Kidney tubule cell (primary cell): ENCODE measurements around the gene ATRN.

Experiments used
- DNase-seq: peaks from one replicate; pipeline ENCODE4 v3.0.0-alpha.2; 2018; ENCODE audit warnings: low spot score

Gene ATRN

DNA sequence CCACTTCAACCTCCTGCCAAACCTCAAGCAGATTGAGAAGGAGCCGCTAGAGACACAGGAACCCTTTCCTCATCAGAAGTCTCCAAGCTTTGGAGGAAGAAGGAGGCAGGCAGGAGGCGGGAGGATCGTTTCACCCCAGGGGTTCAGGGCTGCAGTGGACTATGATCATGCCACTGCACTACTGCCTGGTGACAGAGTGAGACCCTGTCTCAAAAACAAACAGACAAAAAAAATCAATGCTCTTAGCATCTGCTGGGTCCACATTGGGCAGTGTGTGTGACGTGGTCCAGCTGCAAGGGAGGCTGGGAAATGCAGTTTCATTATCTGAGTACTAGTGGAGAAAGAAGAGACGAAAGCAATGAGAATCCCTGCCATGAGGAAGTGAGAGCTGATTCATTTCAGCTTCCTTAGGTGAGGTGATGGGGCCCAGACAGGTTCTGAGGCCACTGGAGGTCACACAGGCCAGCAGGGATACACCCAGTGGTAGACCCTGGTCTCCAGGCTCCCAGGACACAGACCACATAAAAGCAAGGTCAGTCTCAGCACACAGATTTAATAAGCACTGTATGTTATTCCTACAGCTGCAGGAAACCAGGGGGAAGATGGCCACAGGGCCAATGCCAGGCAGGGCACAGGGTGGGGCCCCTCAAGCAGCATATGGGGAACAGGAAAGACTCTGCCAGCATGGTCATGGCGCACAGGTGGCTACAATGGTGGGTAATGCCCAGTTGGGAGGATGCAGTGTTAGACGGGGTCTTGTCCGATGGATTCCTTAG lies 188.1 kb downstream of the ATRN start:
- DNase-seq = peak; percentile 9

DNA sequence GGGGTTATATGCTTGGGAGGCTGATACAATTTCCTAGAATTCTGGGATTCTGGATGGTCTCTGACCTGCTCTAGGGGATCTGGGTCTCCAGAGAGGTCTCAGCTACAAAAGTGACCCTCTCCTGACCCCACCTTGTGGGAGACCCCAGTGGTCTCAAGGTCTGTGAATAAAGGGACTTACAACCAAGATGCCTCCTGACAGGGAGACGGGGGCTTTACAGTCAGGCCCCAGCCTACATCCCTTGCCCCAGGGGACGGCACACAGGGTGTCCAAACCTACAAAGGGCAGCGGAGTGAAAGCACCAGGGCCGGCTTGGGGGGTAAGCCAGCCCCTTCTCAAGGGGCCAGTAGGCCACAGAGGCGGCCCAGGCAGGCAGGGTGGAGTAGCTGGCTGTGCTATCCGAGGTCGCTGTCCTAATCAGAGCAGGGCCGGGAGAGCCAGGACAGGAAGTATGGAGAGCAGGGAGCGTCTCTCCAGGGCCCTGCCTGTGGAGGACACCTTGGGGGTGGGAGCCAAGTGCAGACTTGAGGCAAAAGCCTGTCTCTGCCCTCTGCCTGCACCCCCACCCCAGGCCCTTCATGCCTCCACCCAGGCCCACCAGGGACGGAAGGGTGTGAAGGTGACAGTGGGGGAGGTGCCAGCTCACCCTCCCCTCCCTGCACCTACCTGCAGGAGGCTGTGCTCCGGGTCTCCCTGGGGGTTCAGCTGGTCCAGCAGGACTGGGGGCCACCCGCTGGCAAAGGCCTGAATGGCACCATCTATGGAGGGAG lies 188.9 kb downstream of the ATRN start:
- DNase-seq = no peak

DNA sequence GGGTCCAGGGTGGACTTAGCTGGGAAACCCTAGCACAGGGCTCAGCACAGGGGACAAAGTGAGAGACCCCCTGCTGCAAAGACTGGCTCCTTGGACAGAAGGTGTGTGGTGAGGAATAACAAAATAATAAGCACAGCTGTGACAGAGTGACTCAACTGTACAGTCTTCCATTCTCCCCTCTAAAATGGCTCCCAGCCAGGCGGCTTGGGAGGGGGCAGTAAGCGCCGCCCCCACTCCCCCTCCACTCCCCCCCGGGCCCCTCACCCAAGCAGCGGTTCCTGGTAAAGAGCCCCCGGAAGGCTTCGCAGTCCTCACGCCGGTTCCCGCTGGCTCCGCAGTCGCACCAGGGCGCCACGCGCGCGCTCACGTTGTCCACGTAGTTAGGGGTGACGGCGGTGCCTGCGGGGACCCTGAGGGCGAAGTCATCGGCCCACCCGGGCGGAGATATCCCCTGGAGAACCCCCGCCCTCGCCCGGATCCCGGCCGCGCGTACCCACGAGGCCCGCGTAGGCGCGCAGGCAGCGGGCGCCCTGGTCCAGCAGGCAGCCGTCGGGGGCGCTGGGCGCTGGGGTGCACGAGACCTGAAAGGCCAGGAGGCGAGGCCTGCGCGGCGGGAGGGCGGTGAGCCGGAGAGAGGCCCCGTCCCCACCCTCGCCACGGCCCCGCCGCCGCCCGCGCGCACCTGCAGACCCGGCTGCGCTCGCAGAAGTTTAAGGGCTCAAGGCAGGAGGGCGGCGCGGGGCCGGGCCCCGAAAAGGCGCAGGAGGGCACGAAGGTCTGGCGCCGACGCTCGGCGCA lies 189.6 kb downstream of the ATRN start:
- no peak for DNase-seq

DNA sequence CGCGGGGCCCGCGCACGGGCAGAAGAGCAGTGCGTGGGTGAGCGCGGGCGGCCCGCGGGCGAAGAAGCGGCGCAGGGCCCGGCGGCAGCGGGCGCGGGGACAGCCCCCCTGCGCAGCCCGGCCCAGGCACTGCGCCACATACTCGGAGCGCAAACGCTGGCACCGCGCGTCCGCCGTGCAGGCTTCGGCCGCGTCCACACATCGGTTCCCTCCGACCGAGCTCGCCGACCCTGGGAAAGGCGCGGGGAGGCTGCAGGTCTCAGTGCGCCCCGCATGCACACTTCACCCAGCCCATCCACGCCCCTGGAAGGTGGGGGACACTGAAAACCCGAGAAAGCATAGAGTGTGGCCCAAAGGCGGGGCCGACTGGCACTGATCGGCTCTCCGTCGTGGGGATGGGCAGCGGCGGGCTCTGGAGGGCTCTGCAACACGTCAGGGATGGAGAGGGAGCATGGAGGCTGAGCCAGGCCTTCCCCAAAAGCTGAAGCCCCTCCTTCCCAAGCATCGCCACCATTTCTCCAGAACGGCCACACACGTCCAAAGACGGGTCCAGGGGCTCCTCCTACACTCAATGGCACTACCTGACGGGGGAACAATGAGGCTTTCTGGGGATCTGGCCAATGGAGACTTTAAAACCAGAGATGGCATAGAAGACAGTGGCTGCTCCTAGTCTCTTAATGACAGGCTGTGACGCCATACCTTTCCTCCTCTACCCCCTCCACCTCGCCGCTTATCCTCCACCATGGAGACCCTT lies 190.4 kb downstream of the ATRN start:
- no peak for DNase-seq

DNA sequence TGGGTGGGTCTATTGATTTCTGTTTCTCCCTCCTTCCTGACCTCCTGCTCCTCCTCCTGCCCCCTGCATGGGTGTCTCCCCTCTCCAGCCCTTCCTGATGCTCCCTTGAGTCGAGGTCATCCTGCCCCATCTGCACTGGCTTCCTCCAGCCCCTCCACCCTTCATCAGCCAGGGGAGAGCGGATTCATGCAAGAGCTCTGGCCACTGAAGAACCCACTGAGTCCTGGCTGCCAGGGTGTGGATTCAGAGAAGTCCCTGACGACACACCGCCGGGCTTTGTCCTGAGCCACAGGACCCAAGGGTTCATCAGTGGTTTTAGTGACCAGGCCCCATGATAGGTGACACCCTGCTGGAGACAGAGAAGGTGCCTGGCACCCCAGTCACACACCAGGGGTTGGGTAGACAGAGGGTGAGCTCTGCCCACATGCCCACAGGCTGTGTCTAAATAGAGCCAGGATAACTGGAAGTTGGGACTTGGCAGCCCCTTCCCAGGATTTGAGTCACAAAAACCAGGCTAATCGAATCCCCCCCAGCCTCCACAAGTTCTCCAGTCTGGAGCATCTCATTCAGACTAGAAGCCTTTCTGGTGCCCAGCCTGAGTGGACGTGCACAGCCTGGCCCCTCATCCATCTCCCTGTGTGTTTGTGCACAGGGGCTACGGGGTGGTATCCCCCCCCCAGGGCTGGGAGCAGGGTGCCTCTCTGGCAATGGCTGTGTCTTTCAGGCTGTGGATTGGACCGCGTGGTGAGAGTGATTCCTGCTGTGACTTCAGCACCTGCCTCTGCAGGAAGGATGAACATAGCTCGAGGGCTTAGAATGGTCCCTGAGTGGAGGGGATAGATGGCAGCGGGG lies 191.2 kb downstream of the ATRN start:
- DNase-seq = no peak

DNA sequence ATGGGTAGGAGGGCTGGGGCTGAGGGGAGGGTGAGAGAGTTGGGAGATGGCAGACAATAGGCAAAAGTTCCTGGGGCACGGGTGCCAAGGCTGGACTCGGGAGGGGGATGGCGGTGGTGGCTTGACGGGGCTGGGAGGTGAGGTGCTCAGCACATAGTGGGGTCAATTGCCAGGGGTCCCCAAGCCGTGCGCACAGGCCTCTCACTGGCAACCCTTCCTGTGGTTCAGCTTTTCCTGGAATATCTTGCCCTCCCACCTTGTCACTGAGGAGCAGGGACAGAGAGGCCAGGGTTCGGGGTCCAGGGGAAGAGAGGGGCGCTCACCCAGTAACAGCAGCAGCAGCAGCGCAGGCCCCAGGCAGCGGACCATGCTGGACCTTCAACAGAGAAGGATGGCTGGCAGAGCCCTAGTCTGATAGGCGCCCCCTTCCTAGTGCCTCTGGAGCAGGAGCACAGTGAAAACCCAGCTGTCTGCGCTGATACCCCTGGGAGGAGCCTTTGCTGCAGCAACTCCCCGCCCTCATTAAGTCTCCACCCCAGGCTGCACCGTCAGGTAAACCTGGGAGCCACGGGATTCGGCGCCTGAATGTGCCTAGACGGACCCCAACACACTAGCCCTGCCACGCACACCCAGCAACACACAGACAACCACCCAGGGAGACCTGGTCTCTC lies 192.3 kb downstream of the ATRN start, which contains the start of gene GFRA4:
TSS of gene GFRA4 (minus strand) at position 369 of the 671 bp plus-strand sequence. CDS start at position 369, 0 bp downstream.
- DNase-seq = no peak

DNA sequence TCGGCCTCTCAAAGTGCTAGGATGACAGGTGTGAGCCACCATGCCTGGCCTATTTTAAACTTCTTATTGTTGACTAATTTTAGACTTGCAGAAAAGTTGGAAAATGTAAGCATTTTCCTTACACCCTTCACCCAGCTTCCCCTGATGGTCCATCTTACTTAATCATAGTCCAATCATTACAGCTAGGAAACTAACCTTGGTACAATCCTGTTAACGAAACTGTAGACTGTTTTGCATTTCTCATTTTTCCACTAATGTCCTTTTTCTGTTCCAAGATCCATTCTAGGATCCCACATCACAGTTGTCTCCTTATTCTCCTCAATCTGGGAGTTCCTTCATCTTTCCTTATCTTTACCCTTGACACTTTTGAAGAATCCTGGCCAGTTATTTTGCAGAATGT lies 193.0 kb downstream of the ATRN start:
- DNase-seq = no peak

DNA sequence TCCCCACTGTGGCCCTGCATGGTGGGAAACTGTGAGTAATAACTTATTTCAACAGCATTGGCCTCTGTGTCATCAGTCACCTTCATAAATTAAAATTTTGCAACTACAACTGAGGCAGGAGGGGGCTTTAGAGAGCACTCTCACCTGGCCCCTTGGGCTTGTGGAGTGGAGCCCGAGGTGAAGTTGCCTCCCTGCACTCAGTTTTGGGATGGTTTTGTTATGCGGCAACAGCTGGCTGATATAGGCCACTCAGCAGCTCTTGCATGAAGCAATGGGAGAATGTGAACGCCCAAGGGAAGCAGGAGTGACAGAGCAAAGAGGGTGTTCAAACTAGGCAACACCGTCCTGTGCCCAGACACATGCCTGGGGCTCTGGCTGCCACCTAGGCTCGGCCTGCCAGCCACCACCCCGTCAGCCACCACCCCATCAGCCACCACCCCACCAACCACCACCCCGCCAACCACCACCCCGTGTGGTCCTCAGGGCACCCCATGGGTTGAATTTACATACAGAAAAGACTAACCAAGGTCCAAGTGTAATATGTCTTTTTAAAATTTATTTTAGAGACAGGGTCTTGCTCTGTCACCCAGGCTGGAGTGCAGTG lies 196.7 kb downstream of the ATRN start:
- DNase-seq = no peak

DNA sequence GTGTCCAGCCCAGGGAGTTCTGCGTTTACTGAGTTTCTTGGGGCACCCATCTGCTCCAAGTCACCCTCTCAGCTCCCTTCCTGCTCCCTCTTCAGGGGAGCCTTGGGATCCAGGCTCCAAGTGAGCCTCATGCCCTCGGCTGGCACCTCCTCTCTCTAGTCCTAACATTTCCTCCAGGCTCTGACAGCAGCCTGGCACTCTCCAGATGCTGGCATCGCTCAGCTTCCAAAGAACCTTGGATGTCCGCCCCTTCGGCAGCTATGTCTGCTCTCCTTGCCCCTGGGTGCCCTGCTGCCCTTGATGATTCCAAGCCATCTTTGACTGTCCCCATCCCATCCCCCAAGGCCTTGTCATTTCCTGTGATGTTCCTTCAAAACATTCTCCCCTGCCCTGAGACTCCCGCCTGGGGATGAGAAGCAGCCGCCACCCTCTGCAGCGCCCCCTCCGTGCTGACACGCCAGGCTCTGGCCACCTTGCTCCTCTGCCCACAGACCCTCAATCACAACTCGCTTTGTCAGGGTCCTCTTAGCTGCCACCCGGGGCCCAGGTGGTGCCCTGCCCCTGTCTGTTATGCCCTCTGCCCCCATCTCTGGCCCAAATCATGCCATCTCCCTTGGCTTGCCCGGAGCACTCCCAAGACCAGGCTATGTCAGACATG lies 199.0 kb downstream of the ATRN start:
- DNase-seq = no peak

DNA sequence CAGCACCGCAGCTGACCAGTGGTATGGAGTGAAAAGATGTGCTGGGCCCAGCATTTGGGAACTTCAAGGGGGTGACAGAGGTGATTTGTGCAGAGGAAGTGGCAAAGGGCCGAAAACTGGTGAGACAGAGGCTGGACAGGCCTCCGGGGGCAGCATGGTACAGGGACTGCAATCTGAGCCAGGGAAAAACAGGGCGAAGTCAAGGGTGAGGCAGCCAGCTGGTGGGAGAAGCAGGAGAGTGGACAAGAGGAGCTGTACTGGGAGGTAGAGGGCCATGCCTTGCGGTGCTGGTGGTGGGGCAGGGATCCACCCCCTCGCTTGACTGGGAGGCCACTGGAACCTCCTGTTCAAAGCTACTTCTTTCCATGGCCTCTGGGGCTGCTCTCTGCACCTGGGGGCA lies 199.7 kb downstream of the ATRN start:
- peak; percentile 15 for DNase-seq

DNA sequence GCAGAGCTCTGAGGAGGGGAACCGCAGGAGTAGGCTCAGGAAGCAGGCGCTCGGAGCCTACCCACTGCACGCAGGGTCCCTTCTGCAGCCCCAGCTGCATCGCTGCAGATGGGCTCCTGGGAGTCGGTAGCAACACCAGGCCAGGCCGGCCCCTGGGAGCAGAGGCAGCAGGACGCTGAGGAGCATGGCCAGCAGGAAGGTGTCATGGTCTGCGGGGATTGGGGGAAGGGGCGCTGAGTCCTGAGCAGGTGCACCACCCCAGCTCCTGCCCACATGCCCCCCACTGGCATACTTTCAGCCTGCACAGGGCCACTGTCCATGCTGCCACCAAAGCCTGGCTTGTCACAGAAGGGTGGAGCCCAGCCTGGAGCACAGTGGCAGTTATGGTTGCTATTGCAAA lies 200.1 kb downstream of the ATRN start:
- no peak for DNase-seq

DNA sequence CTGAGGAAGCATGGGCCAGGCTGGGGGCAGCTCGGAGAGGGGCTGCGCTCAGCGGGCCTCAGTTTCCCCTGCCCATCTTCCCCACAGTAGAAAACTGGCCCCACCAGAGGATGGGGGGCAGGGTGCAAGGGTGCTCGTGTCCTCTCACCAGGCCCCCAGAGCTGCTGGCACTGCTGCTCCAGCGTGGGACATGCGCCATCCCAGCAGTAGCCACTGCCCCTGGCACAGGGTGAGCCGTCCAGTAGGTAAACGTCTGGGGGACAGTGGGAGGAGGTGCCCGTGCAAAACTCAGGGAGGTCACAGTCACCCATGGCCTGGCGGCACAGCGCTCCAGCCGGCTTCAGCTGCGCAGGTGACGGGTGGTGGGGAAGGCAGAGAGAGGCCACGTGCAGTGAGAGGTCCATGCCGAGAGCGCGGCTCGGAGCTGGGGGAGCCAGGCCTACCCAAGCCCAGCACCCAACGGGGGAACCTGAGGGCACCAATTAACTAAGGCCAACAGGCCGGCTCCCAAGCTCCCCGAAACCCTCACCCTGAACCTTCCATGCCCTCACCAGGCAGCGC lies 201.2 kb downstream of the ATRN start:
- DNase-seq = no peak

DNA sequence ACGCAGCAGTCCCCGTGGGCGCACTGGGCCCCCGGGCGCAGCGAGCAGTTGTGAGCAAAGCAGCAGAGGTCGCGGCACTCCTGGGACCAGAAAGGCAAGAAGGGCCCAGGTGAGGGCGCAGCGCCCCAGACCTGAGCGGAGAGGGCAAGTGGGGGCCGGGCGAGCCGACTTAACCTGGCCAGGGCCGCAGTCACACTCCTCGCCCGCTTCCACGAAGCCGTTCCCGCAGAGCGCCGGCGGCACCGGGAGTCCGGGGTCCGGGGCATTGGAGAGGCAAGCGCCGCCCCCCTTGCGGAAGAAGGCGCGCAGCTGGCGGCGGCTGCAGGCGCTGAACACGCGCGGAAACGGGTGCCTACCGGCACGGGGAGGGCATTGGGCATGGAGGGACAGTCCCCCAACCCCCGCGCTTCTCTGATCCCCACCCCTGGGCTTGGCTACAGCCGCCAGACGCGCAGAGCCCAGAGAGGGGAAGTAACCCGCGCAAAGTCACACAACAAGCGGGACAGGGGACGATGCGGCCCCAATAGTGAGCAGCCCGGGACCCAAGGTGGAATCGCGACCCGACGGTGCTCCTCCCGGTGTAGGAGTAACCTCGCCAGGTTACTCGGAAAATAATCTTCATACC lies 201.8 kb downstream of the ATRN start:
- no peak for DNase-seq

DNA sequence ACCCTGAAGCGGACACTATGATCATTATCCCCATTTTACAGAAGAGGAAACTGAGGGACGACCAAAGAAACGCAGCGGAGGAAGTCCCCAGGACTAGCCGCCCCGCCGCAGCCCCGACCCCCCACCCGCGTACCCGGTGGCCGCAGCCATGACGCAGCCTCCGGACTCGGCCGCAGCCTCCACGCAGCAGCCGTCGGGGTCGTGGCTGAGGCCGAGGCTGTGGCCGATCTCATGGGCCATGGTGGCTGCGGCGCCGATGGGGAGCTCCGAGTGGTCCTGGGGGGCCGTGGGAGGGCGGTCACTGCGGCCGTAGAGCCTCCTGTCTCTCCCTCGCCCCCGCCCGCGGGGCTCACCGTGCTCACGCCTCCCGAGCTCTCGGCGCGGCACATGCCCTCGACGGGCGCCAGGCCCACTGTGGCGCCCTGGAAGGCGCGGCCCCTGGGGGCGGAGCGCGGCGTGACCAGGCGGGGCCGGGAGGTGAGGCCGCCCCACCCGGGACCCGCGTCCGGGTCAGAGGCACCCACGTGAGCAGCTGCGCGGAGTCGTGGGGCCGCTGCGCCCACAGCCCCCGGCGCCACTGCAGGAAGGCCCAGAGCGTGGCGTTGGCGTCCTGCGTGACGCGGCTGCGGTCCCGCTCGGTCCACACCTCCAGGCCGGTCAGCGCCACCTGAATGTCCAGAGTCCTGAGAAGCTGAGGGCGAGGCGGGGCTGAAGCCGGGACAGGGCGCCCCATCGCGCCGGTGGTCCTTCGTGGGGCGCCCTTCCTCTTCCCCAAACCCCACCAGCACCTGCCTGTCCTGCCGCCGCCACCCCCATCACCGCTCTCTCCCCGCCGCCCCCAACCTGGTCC lies 202.6 kb downstream of the ATRN start:
- no peak for DNase-seq

DNA sequence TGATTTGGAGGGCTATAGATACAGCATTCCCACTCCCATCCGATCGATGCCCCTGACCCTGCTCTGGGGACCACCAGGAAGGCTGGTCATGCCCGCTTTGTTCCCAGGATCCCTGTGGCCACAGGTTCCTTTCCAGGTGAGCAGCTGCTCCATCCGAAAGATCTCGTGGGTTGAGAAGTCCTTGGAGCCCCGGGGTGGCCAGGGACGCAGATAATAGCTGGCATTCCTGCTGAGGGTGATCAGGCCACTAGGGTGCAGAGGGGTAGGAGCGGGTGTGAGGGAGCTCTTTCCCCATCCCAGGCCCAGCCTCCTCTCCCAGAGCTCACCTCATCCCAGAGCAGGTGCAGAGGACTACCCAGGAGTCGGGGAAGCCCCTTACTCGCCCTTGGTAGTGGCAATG lies 203.6 kb downstream of the ATRN start:
- DNase-seq = no peak

DNA sequence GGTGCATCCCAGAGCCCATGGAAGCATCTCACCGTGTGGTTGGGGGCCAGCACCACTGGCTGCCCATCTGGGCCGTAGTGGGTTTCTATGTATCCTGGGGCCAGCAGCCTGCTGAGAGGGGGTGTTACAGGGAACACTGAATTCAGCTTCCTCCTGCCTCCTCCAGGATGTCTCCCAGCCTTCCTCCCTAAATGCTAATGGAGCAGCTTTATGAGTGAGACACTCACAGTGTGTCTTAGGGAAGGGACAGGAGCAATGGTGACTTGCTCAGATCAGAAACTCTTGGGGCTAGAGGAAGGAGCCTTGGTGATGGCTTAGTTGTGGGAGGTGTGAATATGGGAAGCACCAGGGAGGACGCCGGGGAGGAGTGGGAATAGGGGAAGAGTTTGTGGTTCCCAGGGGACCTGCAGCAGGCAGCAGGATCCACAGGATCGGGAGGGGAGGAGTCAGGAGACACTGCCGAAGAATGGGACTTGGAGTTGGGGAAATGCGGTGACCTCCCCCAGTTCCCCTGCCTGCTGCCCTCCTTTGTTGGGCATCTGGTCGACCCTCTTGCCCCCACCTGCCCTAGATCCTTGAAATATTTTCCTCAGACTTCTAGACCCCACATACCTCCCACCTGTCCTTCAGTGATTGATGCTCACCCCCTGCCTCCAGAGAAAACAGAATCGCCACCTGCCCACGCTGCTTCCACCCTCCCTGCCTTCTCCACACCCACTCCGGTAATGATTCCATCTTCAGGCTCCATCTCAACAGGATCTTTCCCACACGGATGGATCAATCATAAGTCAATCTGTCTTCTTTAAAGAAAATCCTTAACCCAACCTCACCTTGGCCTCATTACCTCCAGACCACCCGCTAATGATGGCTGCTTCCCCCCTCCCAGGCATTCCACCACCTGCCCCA lies 204.4 kb downstream of the ATRN start:
- no peak for DNase-seq

DNA sequence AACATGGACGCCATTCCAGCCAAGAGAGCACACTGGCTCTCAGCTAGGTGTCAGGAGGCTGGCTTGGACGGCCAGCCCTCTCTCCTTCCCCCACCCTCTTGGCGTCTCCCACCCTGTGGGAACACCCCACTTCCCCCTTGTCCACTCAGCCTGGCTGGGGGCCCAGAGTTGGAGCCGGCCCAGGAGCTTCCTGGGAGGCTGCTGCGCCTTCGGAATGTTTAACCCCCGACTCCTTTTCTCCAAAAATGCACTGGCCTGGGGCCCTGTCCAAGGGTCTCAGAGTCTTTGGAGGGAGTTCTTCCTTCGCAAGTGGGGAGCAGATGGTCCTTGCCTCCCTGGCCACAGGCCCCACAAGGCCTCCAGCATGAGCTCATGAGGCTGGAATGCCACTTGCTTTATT lies 206.9 kb downstream of the ATRN start:
- DNase-seq = no peak
